GM21717 (cell line): ENCODE measurements around the gene PLEKHF1.

Experiments
- ATAC-seq: cut with Tn5 transposase; IDR thresholded peaks from one replicate; pipeline ENCODE4 v1.9.1; 2021; ENCODE audit warnings: mild to moderate bottlenecking, moderate library complexity; ENCODE audit not compliant: unreplicated experiment

PLEKHF1 gene

DNA sequence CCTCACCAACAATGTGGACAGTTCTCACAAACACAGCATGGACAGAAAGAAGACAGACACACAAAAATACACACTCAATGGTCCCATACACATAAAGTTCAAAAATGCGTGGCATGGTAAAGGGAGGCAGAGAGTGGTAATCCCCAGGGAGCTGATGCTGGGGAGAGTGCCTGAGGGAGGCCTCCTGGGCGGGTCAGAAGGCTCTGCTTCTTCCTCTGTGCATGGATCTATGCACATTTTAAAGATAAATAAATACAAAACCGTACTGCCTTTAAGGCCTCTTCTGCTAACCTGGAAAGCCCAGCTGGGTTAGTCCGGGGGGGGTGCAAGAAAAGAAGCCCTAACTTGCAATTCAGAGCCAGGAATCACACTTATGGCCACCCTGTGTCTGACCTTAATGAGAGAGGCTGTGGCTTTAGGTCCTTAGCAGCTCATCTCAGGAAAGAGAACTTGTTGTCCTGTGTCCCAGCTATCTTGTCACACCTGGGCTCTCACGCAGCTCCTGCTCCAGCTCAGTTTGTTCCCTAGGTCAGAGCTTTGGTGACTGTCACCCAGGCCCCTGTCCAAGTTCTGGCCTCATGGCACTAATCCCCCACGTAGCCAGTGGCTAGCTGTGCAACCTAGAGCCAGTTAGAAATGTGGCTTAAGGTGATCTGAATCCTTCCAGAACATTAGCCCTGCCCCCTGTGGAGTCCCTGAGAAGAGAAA is 30.7 kb upstream of the PLEKHF1 start:
- no peak for ATAC-seq

DNA sequence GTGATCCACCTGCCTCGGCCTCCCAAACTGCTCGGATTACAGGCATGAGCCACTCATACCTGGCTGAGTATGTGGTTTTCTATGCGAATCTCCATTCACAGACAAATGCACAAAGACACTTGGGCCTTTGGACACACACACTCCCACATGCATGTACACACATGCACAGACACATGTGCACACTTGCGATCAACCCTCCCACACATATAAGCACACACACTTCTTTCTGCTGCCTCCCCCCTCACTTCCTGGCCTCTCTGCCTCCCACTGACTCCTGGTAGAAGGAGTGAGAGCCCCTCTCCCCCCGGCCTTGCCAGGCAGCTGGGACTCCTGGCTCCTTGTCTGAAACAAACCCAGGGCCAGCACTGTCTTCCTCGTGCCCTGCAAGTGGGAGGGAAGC is 29.3 kb upstream of the PLEKHF1 start:
- ATAC-seq, result no peak

DNA sequence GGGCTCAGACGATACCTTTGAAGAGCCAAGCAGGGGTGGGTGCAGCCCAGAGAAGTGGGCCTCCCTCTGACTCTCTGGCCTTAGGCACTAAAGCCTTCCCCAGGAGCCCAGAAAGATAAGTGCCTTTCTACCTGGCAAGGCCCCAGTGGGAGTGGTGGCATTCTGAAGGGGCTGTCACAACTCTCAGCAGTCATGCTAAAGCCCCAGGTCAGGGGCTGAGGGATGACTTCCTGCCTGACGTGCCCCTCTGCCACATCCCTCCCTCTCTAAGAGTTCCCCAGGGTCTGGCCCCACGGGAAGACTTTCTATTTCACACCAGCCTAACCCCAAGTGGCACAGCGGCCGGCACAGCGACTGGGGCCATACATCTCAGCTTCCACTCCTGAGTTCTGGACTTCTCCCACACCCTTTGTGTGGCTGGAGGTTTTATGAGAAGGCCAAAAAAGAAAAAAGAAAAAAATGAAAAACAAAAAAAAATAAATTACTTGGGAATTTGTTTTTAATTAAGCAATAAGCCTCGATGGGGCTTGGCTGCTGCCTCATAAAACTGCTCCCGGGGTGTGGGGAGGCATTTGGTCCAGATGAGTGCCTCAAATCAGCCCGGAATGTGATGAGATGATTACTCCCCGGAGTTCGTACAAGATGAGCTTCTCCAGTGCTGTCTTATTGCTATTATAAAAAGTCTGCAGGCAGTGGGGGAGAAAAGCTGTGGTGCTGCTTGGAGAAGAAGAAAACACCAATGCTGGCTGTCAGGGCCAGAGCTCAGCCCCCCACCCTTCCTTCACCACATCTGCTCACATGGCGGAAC is 28.5 kb upstream of the PLEKHF1 start:
- no peak for ATAC-seq

DNA sequence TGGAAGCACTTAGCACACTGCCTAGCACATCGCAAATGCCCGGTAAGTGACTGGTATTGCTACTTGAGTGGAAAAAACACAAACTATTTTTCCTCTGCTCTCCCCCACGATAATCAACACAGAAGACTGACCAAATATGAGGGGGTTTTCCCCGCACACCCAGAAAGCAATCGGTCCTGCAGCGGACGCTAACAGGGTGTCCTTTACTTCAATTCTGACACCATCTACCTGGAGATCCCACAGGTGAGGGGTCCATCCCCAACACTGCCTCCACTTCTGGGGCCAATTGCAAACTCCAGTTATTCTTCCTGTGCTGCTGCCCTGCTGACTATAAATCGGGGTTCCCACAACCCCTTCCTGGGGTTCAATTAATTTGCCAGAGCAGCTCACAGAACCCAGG is 26.2 kb upstream of the PLEKHF1 start:
- no peak for ATAC-seq

DNA sequence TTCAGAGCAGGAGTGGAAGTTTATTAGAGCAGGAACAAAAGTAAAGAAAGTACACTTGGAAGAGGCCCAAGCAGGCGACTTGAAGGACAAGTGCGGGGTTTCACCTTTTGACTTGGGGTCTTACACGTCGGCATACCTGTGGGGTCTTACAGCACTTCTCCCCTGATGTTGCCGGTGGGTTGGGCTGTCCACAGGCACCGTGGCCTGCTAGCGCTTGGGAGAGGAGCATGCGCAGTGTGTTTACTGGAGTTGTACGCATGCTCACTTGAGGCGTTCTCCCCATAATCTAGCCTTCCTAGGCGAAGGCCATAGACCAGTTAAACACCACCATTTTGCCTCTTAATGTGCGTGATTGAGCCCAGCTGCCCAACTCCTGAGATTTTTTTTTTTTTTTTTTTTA is 25.0 kb upstream of the PLEKHF1 start:
- no peak for ATAC-seq

DNA sequence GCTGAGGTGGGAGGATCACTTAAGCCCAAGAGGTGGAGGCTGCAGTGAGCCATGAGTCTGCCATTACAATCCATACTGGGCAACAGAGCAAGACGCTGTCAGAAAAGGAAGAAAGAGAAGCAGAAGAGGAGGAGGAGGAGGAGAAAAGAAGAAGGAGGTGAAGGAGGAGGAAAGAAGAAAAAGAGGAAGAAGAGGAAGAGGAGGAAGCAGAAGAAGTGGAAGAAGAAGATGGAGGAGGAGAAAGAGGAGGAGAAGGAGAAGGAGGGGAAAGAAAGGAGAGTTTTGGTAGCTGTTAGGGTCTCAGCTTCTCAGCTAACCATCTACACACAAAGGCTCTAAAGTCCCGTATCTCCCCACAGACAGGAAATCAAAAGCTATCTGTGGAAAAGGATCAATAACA is 23.7 kb upstream of the PLEKHF1 start:
- no peak for ATAC-seq

DNA sequence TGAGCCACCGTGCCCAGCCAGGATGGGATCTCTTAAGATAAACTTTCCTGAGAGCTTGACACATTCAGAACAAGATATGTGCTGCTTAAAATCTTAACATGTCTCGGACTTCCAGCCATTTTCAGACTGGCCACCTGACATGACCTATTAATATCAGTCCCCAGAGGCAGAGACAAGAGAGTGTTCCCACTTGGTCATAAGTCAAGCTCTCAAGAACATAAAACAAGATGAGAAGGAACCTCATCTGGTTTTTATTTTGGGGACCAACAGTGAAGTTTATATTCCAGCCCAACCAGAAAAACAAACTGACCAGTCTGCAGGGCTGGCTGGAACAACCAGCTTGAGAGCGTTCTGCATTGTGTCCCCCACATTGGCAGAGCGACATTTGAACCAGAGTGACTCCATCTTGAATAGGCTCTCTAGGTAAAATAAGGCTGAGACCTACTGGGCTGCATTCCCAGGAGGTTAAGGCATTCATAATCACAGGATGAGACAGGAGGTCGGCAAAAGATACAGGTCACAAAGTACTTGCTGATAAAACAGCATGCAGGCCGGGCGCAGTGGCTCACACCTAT is 21.8 kb upstream of the PLEKHF1 start:
- no peak for ATAC-seq

DNA sequence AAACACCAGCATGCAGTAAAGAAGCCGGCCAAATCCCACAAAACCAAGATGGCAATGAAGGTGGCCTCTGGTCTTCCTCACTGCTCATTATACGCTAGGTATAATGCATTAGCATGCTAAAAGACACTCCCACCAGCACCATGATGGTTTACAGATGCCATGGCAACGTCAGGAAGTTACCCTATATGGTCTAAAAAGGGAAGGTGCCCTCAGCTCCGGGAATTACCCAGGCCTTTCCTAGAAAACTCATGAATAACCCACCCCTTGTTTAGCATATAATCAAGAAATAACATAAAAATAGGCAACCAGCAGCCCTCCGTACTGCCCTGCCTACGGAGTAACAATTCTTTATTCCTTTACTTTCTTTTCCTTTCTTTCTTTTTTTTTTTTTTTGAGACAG is 21.1 kb upstream of the PLEKHF1 start:
- ATAC-seq, result no peak

DNA sequence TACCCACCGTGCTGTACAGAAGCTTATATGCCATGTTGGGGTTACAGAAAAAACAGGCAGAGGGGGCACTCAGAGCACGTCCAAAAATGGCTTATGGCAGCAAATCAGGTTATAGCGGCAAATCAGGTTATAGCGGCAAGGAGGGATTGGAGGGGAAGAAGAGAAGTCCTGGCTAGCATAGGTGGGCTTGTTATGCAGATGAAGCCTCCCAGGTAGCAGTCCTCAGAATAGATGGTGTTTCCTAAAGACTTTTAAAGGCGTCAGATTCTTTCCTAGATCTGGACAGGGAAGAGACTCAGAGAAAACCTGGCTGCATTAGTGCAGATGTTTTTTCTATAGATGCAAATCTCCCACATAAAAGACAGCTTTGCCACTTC is 19.8 kb upstream of the PLEKHF1 start:
- ATAC-seq, result no peak

DNA sequence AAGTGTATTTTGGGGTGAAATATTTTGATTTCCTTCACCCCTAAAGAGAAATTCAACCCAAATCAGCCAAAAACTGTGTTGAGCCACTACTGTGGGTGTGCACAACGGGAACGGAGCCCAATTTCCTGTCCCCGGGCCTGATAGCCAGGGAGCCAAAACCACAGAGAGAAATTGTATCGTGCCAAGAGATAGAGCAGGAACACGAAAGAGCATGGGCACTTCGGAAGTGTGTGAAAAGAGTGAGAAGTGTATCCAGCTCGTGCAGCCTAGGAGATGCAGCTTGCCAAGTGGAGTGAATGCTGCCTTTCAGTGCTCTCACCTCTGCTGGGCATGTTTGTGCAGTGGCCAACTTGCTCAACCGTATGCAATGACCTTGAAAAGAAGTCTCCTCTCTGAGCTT is 19.4 kb upstream of the PLEKHF1 start:
- no peak for ATAC-seq

DNA sequence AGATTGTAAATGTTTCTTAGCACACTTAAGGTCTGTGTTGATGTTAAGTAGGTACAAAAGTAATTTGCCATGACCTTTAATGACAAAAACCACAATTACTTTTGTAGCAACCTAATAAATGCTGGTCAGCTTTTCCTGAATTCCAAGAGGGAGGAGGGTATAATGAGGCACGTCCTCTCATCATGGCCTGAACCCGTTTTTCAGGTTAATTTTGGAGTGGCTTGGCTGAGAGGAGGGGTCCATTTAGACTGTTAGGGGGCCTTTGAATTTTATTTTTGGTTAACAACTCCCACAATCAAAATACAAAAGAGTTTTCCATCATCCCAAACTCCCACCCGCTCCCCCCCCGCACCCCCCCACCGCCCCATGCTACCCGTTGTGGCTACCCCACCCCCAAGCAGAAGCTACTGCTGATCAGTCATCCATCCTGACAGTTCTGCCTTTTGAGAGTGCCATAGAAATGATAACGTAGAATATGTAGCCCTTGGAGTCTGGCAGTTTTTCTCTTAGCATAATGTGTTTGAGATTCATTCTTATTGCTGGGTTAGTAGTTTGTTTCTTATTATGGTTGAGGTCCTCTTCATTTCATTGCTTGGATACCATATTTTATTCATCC is 14.4 kb upstream of the PLEKHF1 start:
- no peak for ATAC-seq

DNA sequence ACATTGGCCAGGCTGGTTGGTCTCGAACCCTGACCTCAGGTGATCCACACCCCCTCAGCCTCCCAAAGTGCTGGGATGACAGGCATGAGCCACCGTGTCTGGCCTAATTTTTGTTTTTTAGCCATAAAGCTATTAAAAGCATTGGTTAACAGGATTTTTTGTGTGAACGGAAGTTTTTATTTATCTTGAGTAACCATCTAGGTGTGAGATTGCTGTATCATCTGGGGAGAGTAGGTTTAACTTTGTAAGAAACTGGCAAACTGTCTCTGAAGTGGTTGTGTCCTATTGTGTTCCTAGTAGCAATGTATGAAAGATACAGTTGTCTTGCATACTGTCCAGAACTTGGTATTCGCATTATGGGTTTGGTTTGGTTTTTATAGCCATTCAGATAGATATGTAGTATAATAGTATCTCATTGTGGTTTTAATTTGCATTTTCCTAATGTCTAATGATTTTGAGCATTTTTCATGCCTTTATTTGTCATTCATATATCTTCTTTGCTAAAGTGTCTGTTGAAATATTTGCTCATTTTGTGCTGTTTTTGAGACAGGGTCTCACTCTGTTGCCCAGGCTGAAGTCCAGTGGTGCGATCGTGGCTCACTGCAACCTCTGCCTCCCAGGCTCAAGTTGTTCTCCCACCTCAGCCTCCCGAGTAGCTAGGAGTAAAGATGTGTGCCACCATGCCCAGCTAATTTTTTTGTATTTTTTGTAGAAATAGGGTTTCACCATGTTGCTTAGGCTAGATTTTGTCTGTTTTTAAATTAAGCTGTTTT is 13.5 kb upstream of the PLEKHF1 start:
- no peak for ATAC-seq

DNA sequence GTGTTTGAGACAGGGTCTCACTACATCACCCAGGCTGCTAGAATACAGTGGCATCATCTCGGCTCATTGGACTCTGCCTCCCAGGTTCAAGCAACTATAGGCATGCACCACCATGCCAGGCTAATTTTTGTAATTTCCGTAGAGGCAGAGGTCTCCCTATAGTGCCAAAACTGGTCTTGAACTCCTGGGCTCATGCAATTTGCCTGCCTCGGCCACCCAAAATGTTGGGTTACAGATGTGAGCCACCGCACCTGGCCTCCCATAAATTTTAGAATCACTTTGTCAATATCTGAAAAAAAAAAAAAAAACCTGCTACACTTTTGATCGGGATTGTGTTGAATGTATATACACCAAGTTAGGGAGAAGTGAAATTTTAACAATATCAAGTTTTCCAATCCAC is 11.9 kb upstream of the PLEKHF1 start:
- ATAC-seq, result no peak

DNA sequence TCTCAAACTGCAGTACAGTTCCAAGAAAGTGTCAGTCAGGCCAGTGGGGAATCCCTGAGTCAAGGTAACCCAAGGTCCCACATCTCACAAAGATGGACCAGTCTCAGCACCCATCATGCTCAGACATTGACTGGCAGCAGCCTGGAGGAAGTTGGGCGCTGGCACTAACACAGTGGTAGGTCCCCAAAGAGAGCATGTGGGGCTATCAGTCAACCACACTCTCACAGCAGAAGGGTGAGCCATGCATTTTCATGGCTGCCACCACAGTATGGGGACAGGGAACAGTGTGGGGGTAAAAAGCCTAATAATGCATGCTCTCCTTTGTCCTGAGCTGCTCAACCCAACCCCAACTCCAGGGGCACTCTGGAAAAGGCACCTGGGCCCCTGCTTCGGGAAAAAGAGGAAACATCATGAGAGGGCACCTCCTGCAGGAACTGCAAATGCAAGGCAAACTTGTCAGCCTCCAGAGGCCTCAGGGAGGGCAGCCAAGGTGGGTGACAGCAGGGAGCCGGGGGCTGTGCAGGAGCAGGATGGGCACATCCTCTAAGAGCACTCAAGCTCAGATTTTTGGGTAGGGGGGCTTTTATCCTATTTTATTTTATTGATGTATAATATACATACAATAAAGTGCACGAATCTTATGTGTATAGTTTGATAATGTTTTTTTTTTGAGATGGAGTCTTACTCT is 9.5 kb upstream of the PLEKHF1 start:
- no peak for ATAC-seq

DNA sequence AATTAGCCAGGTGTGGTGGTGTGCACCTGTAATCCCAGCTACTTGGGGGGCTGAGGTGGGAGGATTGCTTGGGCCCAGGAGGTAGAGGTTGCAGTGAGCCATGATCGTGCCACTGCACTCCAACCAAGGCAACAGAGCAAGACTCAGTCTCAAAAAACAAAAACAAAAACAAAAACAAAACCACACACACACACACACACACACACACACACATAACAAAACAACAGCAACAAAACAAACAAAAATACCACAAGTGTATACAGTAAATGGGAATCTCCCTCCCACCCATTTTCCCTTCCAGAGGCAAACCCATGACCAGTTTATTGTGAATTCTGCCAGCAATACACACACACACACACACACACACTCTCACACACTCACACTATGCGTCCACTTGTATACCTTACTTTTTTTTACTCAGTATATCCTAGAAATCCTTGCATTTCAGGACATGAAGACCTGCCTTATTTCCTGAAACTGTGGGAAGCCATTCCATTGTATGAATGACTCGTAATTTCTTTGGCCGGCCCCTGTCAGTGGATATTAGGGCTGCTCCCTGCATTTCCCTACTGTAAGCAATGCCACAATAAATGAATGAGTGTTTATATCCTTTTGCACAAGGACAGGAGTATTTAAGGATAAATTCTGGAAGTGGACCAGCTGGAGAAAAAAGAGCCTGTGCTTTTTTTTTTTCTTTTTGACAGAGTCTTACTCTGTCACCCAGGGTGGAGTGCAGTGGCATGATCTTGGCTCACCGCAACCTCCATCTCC is 6.9 kb upstream of the PLEKHF1 start:
- ATAC-seq, result no peak

DNA sequence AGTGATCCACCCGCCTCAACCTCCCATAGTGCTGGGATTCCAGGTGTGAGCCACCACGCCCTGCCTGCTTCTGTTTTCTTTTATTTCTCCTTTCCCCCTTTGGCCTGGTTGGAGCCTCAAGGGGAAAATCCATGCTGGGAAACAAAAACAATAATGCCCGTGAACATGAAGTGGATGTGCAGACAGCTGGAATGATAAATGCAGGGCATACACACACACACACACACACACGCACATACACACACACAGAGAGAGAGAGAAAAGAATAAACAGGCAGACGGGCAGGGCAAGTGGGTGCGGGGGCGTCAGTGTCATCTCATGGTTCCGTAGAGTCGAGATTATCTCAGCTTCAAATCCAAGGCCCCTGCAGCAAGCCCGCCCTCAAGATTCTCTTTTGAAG is 4.4 kb upstream of the PLEKHF1 start:
- ATAC-seq, result no peak

DNA sequence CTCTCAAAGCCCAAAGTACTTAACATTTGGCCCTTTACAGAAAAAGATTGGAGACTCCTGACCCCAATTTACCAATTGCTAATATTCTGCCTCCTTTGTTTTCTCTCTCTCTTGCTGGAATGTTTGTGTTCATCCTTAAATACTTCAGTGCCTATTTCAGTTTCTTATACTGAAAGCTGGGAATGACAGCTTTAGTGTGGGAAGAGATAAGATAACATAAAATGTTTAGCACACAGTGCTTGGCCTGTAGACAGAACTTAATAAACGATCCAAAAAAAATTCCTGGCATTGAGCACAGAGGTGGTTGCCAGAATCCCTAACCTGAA is 3.0 kb upstream of the PLEKHF1 start:
- ATAC-seq, result no peak

DNA sequence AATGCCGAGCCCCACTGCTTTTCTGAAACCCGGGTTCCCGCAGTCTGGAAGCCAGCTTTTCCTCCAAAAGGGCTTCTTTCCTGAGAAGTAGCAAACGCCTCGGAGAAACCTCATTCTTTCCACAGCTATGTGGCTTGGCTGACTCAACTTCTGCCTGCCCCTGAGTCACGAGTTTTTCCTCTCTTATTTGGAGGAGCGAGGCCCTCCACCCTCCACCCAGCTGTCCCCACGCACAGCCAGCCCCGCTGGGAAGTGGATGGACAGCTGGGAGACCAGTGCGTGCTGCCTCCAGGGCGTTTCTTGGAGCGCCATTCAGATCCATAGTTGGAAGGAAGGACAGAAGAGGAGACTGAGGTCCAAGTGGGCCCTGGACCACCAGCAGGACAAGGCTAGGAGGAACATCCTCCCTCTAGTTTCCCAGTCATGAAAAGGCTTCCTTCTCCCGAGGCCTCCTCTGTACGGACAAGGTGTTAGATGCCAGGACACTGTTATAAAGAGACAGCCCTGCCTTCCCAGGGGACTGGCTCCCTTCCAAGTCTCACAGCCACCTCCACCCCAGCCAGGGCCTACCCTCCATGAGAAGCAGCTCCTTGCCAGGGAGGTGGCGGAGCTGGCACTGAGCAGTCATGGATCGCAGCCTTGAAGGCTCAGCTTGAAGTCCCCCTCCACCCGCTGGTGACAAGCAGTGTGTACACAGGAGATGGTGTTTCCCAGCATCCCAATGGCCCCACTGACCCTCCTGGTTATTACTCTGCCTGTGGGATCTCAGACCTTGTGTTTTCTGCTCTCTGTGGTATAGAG is 2.5 kb upstream of the PLEKHF1 start:
- ATAC-seq, result no peak
